HG03469 (cell line): ENCODE measurements around the gene LIN7A.
"Not testable (repeated sequence)": the region's sequence is repeated elsewhere in the genome, so short reads cannot be mapped to it uniquely, and the experiment has no call there.

Experiments used
- ATAC-seq: cut with Tn5 transposase; IDR thresholded peaks from one replicate; pipeline ENCODE4 v1.9.1; 2021; ENCODE audit warnings: mild to moderate bottlenecking, moderate library complexity, moderate number of reproducible peaks; ENCODE audit not compliant: unreplicated experiment

The LIN7A gene

GRCh38 chr12:80924437-80924836 lies 13.3 kb downstream of the LIN7A start:
- no peak for ATAC-seq

GRCh38 chr12:80920006-80920405 lies 17.7 kb downstream of the LIN7A start:
- no peak for ATAC-seq

- no peak for ATAC-seq
These were observed 20.1 kb downstream of the LIN7A start for GRCh38 chr12:80917651-80918050.

- ATAC-seq = no peak
These were observed 24.6 kb downstream of the LIN7A start for GRCh38 chr12:80912901-80913770.

- ATAC-seq = no peak
These were observed 28.4 kb downstream of the LIN7A start for GRCh38 chr12:80909370-80909769.

- no peak for ATAC-seq
These were observed 35.0 kb downstream of the LIN7A start for GRCh38 chr12:80902711-80903110.

GRCh38 chr12:80901661-80902060 lies 36.1 kb downstream of the LIN7A start:
- ATAC-seq = no peak

GRCh38 chr12:80895240-80895639 lies 42.5 kb downstream of the LIN7A start:
- no peak for ATAC-seq

GRCh38 chr12:80894179-80894578 lies 43.6 kb downstream of the LIN7A start:
- ATAC-seq = no peak

- ATAC-seq = peak; percentile 67
These were observed 44.9 kb downstream of the LIN7A start for GRCh38 chr12:80892597-80893445.

- no peak for ATAC-seq
These were observed 53.1 kb downstream of the LIN7A start for GRCh38 chr12:80884651-80885050.

- no peak for ATAC-seq
These were observed 56.6 kb downstream of the LIN7A start for GRCh38 chr12:80881106-80881505.

- ATAC-seq = not testable (repeated sequence)
These were observed 59.3 kb downstream of the LIN7A start for GRCh38 chr12:80878452-80878851.

GRCh38 chr12:80877721-80878265 lies 59.9 kb downstream of the LIN7A start:
- ATAC-seq = no peak

GRCh38 chr12:80872053-80872452 lies 65.7 kb downstream of the LIN7A start:
- no peak for ATAC-seq

GRCh38 chr12:80869264-80869663 lies 68.5 kb downstream of the LIN7A start:
- ATAC-seq = no peak

GRCh38 chr12:80868576-80868975 lies 69.2 kb downstream of the LIN7A start:
- no peak for ATAC-seq

- no peak for ATAC-seq
These were observed 69.8 kb downstream of the LIN7A start for GRCh38 chr12:80867941-80868340.

GRCh38 chr12:80864046-80864735 lies 73.5 kb downstream of the LIN7A start:
- no peak for ATAC-seq

- no peak for ATAC-seq
These were observed 75.2 kb downstream of the LIN7A start for GRCh38 chr12:80862531-80862930.
